ENCODE measurements around the gene ABCF2. TPM values are rescaled to one million over a fixed set of nuclear protein-coding genes. Genes with fewer than 3 reads are reported as not detected.

The ABCF2 gene
- total and polyA plus RNA-seq, 2 of the 4 experiments (the other 2 are of a cell fraction), result 46.2 to 103 TPM

DNA sequence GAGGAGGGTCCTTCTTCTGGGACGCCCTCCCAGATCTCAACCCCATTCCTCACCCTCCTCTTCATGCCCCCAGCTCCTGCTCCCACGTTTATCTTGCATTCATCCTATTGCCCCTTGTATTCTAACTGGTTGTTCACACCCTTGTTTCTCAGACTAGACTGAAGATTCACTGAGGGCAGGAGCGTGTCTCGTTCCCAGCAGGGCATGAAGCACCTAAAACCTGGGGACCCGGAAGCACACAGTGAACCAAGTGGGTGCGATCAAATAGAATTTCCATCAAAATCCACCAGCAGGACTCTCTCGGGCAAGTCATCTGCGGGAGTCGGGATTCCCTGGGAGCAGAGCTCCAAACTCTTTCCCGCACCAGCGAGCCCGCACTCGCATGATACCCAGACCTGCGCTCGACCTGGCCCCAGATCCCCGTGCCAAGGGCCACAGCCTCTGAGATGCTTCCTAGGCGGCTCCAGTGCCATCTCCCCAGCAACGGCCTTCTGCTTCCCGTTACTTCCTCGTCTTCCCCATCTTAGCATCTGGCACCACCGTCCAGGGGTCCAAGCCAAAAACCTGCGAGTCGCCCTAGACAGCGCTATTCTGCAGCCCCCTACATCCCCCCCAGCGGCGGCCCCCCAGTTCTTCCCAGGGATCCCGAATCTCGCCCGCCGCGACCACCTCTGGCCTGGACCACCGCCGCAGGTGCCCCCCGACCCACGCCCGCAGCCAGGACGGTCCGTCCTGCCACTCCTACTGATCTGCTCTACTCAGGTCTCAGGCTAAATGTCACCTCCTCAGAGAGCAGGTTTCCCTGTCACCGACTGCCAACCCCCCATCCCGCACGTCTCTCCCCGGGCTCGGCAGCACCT, 53.4 kb downstream of the ABCF2 start:
- no peak overlapping the region for H3K14ac ChIP-seq (replicated peaks; ENCODE audit: low read depth, low read length)
- no peak overlapping the region for H2BK20ac ChIP-seq (ENCODE audit: low read depth, low read length)
- no peak overlapping the region for H4K5ac ChIP-seq (ENCODE audit: low read depth, low read length)
- H4K20me1 ChIP-seq (ENCODE audit: insufficient read depth, low read length), result no peaks in the 10 kb centered on the region; the same call in 1 of the 2 replicates
- in situ Hi-C loops (cut with MboI; ENCODE audit: low sequenced_read_pairs) (loop anchor here (5.0 kb wide), 1 partner anchor 46 kb away; no protein-coding TSS in a partner anchor), intact Hi-C loops (cut with micrococcal nuclease) (loop anchor here (2.0 to 5.0 kb wide), 2 partner anchors 211 to 271 kb away; no protein-coding TSS in a partner anchor), dilution Hi-C loops (cut with HindIII; ENCODE audit: low sequenced_read_pairs, unreplicated experiment) (no loop called here)
- no peak overlapping the region for H2BK120ac ChIP-seq (ENCODE audit: low read depth, low read length)
- 77% methylated on average over 22 of the region's 43 CpGs; no CpG with 5 or more reads in 1 of the 2 experiments for WGBS, 2 experiments (ENCODE audit: extremely low coverage in 2 of 2, insufficient read length in 1 of 2)
- H3K18ac ChIP-seq (ENCODE audit: low read depth, low read length), result no peak overlapping the region
- ATAC-seq (ENCODE audit: low read depth), result no peak
- H3K4me2 ChIP-seq (ENCODE audit: low read depth, low read length), result no peak overlapping the region
- BruUV-seq (replicated peaks), result no TSS peak
- no peak for DNase-seq
- no peak overlapping the region for H3K9ac ChIP-seq (ENCODE audit: low read depth, low read length)
- peaks cover 1% of the 10 kb centered on the region; the same call in 1 of the 2 replicates for H3K9me3 ChIP-seq (ENCODE audit: control insufficient read depth, insufficient read depth, low read length)
- H3K27ac ChIP-seq (ENCODE audit: insufficient read depth, low read length), result no peak overlapping the region
- ChIA-PET POLR2A (ENCODE audit: unreplicated experiment) (no interaction called here), CTCF (no interaction called here)
- no peak overlapping the region for H4K8ac ChIP-seq (ENCODE audit: low read depth in 2 of 2, low read length in 2 of 2)
- no peaks in the 10 kb centered on the region for H3K9me1 ChIP-seq (ENCODE audit: insufficient read depth, low read length)
- TF ChIP-seq RAD21 (IDR thresholded peaks at IDR 0.05; ENCODE audit: low read length) (no peak), RCOR1 (IDR thresholded peaks at IDR 0.05; ENCODE audit: insufficient replicate concordance, low read length) (no peak), CHD1 (IDR thresholded peaks at IDR 0.05; ENCODE audit: low read depth, low read length) (no peak), MXI1 (IDR thresholded peaks at IDR 0.05; ENCODE audit: borderline replicate concordance, low read depth, low read length) (no peak), SMC3 (IDR thresholded peaks at IDR 0.05; ENCODE audit: low read depth, low read length) (no peak), RFX5 (IDR thresholded peaks at IDR 0.05; ENCODE audit: low read depth, low read length) (no peak), POLR2A (IDR thresholded peaks at IDR 0.05; ENCODE audit: low read depth, low read length) (no peak), CEBPB (IDR thresholded peaks at IDR 0.05; ENCODE audit: low read depth, low read length) (no peak), BHLHE40 (IDR thresholded peaks at IDR 0.05; ENCODE audit: low read depth, low read length) (no peak), FOS (IDR thresholded peaks at IDR 0.05; ENCODE audit: low read depth, low read length) (no peak)
- TF ChIP-seq, protein P1, sequence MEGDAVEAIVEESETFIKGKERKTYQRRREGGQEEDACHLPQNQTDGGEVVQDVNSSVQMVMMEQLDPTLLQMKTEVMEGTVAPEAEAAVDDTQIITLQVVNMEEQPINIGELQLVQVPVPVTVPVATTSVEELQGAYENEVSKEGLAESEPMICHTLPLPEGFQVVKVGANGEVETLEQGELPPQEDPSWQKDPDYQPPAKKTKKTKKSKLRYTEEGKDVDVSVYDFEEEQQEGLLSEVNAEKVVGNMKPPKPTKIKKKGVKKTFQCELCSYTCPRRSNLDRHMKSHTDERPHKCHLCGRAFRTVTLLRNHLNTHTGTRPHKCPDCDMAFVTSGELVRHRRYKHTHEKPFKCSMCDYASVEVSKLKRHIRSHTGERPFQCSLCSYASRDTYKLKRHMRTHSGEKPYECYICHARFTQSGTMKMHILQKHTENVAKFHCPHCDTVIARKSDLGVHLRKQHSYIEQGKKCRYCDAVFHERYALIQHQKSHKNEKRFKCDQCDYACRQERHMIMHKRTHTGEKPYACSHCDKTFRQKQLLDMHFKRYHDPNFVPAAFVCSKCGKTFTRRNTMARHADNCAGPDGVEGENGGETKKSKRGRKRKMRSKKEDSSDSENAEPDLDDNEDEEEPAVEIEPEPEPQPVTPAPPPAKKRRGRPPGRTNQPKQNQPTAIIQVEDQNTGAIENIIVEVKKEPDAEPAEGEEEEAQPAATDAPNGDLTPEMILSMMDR (conservative IDR thresholded peaks at IDR 0.05; ENCODE audit: low read depth, low read length), result no peak
- TF ChIP-seq, protein P2, sequence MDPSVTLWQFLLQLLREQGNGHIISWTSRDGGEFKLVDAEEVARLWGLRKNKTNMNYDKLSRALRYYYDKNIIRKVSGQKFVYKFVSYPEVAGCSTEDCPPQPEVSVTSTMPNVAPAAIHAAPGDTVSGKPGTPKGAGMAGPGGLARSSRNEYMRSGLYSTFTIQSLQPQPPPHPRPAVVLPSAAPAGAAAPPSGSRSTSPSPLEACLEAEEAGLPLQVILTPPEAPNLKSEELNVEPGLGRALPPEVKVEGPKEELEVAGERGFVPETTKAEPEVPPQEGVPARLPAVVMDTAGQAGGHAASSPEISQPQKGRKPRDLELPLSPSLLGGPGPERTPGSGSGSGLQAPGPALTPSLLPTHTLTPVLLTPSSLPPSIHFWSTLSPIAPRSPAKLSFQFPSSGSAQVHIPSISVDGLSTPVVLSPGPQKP (IDR thresholded peaks at IDR 0.05; ENCODE audit: borderline replicate concordance, low read depth, low read length), result no peak
- no peak overlapping the region for H2AK9ac ChIP-seq (replicated peaks; ENCODE audit: low read depth, low read length, poor library complexity)
- H3K79me1 ChIP-seq (ENCODE audit: low read depth in 1 of 2, low read length in 2 of 2), result no peaks in the 10 kb centered on the region
- H3K27me3 ChIP-seq (ENCODE audit: control insufficient read depth, insufficient read depth, low read length), result peaks cover 54% of the 10 kb centered on the region
- no peaks in the 10 kb centered on the region for H3K4me1 ChIP-seq (ENCODE audit: control insufficient read depth, insufficient read depth, low read length)
- H2BK15ac ChIP-seq (ENCODE audit: low read depth, low read length), result no peak overlapping the region
- no peak overlapping the region for H4K91ac ChIP-seq (ENCODE audit: insufficient read depth, low read depth, low read length)
- H3K36me3 ChIP-seq (ENCODE audit: control insufficient read depth, insufficient read depth, low read length), result no peaks in the 10 kb centered on the region
- H2AK5ac ChIP-seq (ENCODE audit: low read depth, low read length), result no peak overlapping the region
- no peak overlapping the region for H3K56ac ChIP-seq (ENCODE audit: extremely low read depth, insufficient read depth, low read length)
- H3K4me3 ChIP-seq (ENCODE audit: insufficient read depth, low read depth, low read length), result no peak overlapping the region
- H2AFZ ChIP-seq (replicated peaks; ENCODE audit: low read length, poor library complexity), result no peak overlapping the region
- H2BK5ac ChIP-seq (ENCODE audit: low read depth, low read length, poor library complexity, severe bottlenecking), result no peak overlapping the region
- H3K23ac ChIP-seq (ENCODE audit: low read depth, low read length), result no peak overlapping the region
- H3K4ac ChIP-seq (ENCODE audit: low read depth, low read length), result no peak overlapping the region

Measured in IMR-90 (cell line).